GM10266 (cell line): ENCODE data around the gene EVX1.

Source experiments
- DNase-seq: peaks from one replicate; pipeline ENCODE4 v3.0.0; 2012; ENCODE audit errors: extremely low spot score
- TF ChIP-seq, protein P1 (sequence below): IDR thresholded peaks from 2 replicates; pipeline ENCODE4 v1.5.1; 2012; ENCODE audit warnings: mild to moderate bottlenecking, low read depth; ENCODE audit not compliant: control insufficient read depth, insufficient read depth; ENCODE audit errors: missing control alignments

EVX1 gene

DNA sequence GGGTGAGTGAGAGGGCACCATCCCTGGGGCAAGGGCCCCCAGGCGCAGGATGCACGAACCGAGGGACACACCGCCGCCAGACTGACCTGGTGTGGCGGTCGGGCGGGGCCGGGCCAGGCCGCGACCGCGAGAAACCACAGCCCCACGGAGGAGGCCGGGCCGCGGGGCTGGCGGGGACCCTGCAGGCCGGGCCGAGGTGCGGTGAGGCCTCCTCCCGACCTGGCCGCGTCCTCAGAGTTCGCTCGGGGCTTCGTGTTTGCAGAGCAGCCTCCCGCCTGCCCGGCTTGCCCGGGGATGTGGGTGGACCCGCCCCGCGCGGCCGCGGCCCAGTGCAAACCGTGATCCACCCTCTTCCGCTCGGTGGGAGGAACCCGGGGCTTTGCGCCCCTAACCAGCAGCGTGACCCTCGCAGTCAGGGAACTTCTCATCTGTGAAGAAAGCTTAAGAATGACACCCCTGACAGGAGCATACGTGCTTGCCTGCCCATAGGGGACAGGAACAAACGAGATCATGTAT, 22.1 kb upstream of the EVX1 start:
- TF ChIP-seq, protein P1, sequence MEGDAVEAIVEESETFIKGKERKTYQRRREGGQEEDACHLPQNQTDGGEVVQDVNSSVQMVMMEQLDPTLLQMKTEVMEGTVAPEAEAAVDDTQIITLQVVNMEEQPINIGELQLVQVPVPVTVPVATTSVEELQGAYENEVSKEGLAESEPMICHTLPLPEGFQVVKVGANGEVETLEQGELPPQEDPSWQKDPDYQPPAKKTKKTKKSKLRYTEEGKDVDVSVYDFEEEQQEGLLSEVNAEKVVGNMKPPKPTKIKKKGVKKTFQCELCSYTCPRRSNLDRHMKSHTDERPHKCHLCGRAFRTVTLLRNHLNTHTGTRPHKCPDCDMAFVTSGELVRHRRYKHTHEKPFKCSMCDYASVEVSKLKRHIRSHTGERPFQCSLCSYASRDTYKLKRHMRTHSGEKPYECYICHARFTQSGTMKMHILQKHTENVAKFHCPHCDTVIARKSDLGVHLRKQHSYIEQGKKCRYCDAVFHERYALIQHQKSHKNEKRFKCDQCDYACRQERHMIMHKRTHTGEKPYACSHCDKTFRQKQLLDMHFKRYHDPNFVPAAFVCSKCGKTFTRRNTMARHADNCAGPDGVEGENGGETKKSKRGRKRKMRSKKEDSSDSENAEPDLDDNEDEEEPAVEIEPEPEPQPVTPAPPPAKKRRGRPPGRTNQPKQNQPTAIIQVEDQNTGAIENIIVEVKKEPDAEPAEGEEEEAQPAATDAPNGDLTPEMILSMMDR = no peak
- DNase-seq = no peak

DNA sequence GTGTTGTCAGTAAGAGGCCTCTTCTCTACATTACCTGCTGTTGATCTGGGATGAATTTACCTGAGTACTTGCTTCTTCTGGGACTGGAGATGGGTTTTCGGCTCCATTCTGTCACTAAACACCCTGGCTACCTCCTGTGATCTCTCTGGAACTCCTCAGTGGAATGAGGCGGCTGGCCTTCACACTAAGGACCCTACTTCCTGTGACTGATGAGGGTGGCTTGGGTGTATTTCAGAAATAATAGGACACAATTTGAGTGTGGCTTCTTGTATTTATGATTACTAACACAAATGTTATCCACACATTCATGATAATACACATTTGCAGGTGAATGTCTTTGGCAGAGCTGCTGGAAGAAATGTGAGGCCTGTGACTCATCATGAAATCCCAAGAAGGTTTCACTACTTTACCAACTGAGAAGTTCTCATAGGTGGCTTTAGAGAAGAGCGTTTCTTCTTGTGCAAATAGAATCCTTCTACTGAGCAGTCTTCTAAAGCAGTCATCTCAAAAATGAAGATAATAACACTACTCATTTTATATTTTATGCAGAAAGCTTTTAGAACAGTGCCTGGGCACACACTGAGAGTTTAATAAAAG, 21.3 kb upstream of the EVX1 start:
- DNase-seq = no peak
- TF ChIP-seq, protein P1 = no peak

DNA sequence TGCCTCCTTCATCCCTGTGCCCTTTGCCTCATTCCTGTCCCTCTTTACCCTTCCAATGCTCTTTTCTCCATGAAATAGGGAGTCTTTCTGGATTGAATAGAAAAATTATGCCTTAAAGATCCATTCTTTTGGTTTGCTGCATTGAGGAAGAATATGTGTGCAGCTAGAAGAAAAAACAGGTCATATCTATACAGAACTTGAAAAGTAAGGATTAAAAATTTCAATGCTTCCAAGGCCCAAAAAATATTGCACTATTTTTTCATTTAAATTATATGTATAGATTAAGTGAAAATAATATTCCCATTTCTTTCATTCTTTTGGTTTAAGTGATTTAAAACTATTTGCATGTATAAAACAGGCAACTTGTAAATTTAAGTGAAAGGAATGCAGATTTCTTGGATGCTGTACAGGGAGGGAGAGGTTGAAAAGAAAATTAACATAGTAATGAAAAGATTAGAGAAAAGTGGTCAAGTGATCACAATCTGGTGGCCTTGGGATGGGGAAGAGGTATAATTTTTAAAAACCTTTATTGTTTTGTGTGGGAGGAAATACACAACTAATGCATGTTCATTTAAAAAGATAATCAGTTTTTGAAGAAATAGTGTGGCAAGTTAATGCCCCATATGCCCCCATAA, 18.5 kb upstream of the EVX1 start:
- DNase-seq = no peak
- TF ChIP-seq, protein P1 = no peak

DNA sequence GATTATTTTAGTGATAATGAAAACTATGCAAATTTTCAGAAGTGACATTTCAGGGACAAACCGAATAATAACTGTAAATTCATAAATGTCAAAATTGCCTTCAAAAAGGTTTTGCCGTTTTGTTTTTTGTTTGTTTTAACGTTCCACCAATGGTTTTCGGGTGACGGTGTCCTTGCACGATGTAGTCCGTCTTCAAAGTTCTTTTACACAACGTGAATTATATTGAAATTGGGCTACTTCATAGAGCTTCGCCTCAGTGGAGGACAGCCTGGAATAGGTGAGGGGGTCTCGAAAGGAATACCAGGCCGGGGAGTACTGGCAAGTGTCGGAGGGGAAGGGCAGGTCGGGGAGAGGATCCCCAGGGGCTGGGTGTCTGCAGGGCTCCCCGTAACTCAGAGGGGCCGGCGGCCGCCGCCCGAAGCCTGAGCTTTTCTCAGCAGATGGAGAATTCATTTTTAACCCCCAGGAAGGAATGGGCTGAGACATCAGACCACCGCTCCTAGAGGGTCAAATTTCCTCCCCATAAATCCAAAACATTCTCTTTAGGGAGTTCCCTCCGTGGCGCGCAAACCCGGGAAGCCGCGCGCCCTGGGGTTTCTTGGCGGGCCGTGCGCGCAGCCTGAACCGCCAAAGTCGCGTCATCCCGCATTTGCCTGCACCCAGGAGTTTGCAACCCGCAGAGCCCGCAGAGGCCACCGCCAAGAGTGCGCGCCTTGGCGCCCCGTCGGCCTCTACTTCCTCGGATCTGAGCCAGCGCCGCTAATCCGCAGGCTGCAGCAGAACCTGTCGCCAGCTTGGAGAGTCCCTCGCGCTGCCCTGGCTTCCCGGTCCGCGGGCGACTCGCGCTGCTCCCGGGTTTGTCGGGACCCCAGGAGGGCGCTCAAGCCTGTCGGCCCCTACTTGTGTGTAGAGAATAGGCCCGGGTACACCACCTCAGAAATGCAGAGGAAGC, 17.3 kb upstream of the EVX1 start:
- DNase-seq = no peak
- TF ChIP-seq, protein P1 = no peak

DNA sequence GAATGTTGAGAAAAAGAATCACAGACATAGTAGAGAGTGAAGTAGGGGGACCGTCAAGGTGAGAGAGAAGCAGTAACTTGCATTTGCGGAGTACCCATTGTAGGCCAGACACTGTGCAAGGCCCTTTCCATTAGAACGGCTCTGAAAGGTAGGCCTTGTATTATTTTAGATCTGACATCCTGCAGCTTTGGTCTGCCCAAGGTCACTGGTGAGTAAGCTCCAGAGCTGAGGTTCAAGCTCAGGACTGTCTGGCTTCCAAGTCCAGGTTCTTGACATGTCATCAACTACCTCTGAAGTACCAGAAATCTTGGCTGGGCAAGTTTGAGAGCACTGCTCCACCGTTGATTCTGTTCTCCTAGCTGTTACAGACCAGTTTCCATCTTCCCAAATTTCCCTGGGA, 13.2 kb upstream of the EVX1 start:
- no peak for DNase-seq
- TF ChIP-seq, protein P1 = no peak

DNA sequence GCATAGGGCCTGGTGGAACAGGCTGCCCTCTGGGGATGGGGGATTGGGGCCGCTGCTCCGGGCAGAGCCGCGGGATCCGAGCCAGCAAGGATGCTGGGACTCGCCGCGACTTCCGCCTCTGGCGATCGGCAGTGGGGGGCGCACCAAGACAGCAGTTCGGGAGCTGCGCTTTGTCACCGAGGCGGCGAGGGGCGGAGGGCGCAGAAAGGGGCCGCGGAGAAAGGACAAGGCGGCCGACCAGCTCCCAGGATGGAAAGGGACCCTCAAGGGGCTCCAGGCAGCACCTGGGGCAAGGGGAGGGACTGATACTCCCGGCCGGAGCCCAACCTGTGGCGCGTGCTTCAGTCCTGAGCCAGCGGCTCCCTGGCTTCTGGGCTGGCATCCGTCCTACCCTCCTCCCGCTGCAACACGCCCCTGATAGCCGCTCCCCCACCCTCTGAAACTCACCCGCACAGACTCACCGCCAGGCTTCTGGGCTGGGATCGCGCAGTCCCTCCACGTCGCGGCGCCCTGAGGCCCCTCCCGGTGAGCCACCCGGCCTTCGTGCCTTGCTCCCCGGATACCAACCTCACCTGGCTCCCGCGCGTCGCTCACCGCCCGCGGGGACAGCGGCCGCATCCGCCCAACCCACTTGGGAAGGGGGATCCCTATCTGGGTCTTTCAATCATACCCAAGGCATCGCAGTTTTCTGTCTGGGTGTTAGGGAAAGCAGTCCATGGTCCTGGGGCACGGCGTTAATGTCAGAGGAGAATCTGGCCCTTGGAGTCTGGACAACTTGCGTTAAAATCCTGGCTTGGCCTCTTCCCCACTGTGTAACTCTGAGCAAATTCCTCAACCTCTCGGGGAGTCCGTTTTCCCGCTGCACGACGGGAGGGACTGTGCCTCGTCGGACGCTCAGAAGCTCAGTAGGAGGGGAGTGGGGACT, 7.0 kb upstream of the EVX1 start:
- TF ChIP-seq, protein P1 = peak; percentile 37
- DNase-seq = no peak
